Measurements from ENCODE around the gene PDS5A. TPM values are rescaled to one million over a fixed set of nuclear protein-coding genes. Genes with fewer than 3 reads are reported as not detected.

PDS5A gene
- total and polyA plus RNA-seq, 2 donors from 2014 or later: 13.1 to 59.8 TPM

DNA sequence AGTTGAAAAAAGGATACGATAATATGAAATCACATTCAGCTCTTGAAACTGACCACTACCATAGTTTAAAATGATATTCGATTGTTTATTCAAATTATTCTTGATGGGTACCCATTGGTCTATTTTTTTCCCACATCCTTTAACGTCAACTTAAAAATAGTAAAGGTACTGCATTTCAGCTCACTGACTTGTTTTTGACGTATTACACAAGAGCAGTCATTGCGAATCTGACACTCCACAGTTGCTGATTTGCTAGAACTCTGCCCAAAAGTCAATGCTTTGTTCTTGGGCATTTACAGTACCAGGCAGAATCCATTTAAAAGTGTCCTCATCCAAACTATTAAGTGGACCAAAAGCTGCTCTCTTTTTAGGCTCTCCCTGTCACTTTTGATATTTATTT is 1.2 kb upstream of the PDS5A start:
- Histone ChIP-seq H3K9me3 (ENCODE audit: control insufficient read depth in 2 of 3, insufficient read depth in 1 of 3, low read length in 3 of 3) (no peaks in the 10 kb centered on the region), H3K36me3 (ENCODE audit: control insufficient read depth in 2 of 3, insufficient read depth in 3 of 3, low read length in 3 of 3) (peaks cover 0 to 4% (median 3%) of the 10 kb centered on the region in 3 donors), H3K27me3 (ENCODE audit: control insufficient read depth, insufficient read depth, low read length) (no peaks in the 10 kb centered on the region), H3K9ac (ENCODE audit: low read length in 3 of 3) (no peak overlapping the region), H3K4me1 (ENCODE audit: control insufficient read depth in 2 of 3, insufficient read depth in 2 of 3, low read depth in 1 of 3, low read length in 3 of 3) (peaks cover 0 to 9% (median 5%) of the 10 kb centered on the region in 3 donors), H3K4me3 (ENCODE audit: low read length in 3 of 3) (no peak overlapping the region), H3K27ac (ENCODE audit: low read depth in 2 of 2, low read length in 2 of 2) (no peak overlapping the region)
- FAIRE-seq: no peak
- DNase-seq: no peak
- intact Hi-C loops (cut with DNase I): no loop called here
- TF ChIP-seq, protein P1, sequence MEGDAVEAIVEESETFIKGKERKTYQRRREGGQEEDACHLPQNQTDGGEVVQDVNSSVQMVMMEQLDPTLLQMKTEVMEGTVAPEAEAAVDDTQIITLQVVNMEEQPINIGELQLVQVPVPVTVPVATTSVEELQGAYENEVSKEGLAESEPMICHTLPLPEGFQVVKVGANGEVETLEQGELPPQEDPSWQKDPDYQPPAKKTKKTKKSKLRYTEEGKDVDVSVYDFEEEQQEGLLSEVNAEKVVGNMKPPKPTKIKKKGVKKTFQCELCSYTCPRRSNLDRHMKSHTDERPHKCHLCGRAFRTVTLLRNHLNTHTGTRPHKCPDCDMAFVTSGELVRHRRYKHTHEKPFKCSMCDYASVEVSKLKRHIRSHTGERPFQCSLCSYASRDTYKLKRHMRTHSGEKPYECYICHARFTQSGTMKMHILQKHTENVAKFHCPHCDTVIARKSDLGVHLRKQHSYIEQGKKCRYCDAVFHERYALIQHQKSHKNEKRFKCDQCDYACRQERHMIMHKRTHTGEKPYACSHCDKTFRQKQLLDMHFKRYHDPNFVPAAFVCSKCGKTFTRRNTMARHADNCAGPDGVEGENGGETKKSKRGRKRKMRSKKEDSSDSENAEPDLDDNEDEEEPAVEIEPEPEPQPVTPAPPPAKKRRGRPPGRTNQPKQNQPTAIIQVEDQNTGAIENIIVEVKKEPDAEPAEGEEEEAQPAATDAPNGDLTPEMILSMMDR (IDR thresholded peaks at IDR 0.05; ENCODE audit: borderline replicate concordance, extremely low read depth, insufficient read depth): no peak

GRCh38 chr4:39978378-39978775 is 666 bp upstream of the PDS5A start:
- peaks cover 0 to 9% (median 5%) of the 10 kb centered on the region in 3 donors for H3K4me1 ChIP-seq (ENCODE audit: control insufficient read depth in 2 of 3, insufficient read depth in 2 of 3, low read depth in 1 of 3, low read length in 3 of 3)
- DNase-seq (no peak), FAIRE-seq (peak; percentile 74)
- no peaks in the 10 kb centered on the region for H3K9me3 ChIP-seq (ENCODE audit: control insufficient read depth in 2 of 3, insufficient read depth in 1 of 3, low read length in 3 of 3)
- H3K9ac ChIP-seq (ENCODE audit: low read length in 3 of 3): peak overlapping the region; percentile 63 to 90 (median 76)
- intact Hi-C loops (cut with DNase I): no loop called here
- H3K27me3 ChIP-seq (ENCODE audit: control insufficient read depth, insufficient read depth, low read length): no peaks in the 10 kb centered on the region
- peak overlapping the region; percentile 81 to 90 (median 90) for H3K4me3 ChIP-seq (ENCODE audit: low read length in 3 of 3)
- TF ChIP-seq, protein P1 (IDR thresholded peaks at IDR 0.05; ENCODE audit: borderline replicate concordance, extremely low read depth, insufficient read depth): no peak
- peaks cover 0 to 5% (median 4%) of the 10 kb centered on the region in 3 donors for H3K36me3 ChIP-seq (ENCODE audit: control insufficient read depth in 2 of 3, insufficient read depth in 3 of 3, low read length in 3 of 3)
- H3K27ac ChIP-seq (ENCODE audit: low read depth in 2 of 2, low read length in 2 of 2): peak overlapping the region; percentile 85 to 90

GRCh38 chr4:39976945-39977488 is 694 bp downstream of the PDS5A start:
- Histone ChIP-seq H3K4me3 (ENCODE audit: low read length in 3 of 3) (peak overlapping the region; percentile 50 to 81 (median 65)), H3K9ac (ENCODE audit: low read length in 3 of 3) (peak overlapping the region in 2 of 3 donors; percentile 43 to 99), H3K36me3 (ENCODE audit: control insufficient read depth in 2 of 3, insufficient read depth in 3 of 3, low read length in 3 of 3) (peaks cover 0 to 7% (median 6%) of the 10 kb centered on the region in 3 donors), H3K4me1 (ENCODE audit: control insufficient read depth in 2 of 3, insufficient read depth in 2 of 3, low read depth in 1 of 3, low read length in 3 of 3) (peaks cover 0 to 9% (median 5%) of the 10 kb centered on the region in 3 donors), H3K27ac (ENCODE audit: low read depth in 2 of 2, low read length in 2 of 2) (peak overlapping the region; percentile 86 to 89), H3K9me3 (ENCODE audit: control insufficient read depth in 2 of 3, insufficient read depth in 1 of 3, low read length in 3 of 3) (no peaks in the 10 kb centered on the region), H3K27me3 (ENCODE audit: control insufficient read depth, insufficient read depth, low read length) (no peaks in the 10 kb centered on the region)
- FAIRE-seq: no peak
- TF ChIP-seq, protein P1 (IDR thresholded peaks at IDR 0.05; ENCODE audit: borderline replicate concordance, extremely low read depth, insufficient read depth): no peak
- DNase-seq: peak; percentile 61 to 88 (median 75)
- intact Hi-C loops (cut with DNase I): no loop called here

All from kidney (tissue), 14 donors.